ENCODE data around the gene CCDC187.

CCDC187 gene

DNA sequence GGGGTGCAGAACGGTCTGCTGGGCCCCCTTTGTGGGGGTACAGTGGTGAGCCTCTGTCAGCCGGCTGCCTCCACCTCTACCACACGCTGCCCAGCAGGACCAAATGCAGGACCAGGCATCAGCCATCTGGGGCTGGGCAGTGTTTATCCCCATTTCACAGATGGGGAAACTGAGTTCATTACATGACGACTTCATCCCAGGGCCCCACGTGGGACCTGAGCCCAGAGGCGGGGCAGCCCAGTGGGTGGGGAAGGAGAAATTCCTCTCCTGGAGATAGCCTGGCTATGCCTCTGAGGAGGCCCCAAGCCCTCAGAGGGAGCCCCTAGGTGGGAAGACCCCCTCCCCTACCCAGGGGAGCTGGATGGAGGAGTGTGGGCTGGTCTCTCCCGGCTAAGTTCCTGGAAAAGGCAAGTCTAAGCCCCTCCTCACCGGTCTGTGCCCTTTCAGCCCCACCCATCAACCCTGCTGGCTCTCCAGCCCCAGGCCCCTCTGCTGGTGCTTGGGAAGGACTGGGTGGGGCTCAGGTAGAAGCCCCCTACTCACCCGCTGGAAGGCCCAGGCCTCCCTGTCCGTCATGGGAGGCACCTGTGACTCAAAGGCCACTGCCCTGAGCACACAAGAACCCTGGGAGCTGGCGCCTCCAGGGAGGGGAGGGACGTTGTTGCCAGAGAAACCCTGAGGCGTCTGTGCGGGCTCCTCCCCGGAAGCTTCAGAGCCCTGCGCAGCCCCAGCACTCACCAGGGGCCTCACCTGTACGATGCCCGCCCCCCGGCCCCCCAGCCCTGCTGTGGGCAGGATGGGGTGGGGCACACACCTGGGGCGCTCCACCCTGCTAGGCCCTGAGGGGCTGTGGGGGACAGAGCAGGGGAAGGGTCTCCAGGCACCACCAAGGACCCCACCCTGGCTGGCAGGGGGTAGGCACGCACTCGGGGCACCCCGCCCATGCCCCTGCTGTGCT, 7.4 kb upstream of the CCDC187 start:
- DNase-seq = no peak

DNA sequence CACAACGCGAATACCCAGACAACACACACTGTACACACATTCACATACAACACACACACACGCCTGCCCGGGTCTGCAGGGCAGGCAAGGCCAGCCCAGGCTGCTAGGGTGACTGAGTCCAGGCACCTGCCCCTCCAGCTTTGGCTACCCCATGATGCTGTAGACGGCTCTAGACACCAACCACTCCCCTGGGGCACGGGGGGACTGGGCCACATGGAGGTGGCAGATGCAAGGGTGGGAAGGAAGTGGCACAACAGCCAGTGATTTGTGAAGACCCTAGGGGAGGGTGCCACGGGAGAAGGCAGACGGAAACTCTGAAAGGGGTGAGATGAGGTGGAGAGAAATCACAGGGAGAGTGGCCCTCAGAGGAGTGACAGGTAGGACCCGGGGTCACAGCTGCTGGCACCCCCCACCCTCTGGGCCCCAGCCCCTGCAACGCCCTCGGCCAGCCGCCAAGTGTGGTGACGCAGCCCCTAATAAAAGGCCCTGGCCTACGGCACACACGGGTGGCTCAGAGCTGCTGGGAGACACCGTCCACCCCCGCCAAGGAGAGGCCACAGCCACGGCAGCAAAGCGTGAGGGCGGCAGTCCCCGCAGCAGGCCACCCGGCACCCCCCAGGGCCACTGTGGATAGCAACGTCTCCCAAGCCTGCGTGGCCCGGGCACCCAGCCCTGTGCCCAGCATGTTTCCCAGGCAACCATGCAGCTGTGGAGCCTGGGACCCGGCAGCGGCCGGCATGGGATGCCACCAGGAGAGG, 6.6 kb upstream of the CCDC187 start:
- no peak for DNase-seq

GRCh38 chr9:136309806-136310220, 5.9 kb upstream of the CCDC187 start:
- DNase-seq = no peak

DNA sequence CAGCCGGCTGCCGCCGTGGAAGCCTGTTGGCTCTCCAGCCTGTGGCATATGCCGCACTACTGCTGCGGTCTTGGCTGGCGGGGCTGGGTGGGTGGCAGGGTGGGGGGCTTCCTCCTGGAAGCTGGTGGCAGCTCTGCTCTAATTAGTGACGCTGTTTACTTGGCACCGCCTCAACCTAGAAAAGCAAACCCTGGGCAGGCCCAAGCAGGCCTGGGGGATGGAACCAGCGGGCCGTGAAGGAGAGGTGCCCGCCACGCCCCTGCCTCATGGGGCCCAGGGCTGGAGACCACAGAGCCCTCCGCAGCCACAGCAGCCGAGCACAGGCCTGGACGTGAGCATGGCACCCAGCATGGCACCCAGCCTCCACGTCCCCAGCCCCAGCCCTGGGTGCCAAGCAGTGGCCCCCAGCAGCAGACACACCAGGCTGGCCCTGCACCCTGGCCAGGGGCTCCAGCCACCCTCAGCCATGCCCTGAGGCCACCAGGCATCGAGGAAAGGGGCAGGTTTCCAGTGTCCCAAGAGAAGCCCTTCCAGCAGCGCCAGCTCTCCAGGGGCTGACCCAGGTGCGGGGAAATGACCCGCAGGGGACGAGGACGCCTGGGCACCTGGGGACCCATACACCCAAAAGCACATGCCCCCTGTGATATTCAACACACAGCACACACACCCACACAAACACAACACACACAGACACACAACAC, 5.4 kb upstream of the CCDC187 start:
- no peak for DNase-seq

DNA sequence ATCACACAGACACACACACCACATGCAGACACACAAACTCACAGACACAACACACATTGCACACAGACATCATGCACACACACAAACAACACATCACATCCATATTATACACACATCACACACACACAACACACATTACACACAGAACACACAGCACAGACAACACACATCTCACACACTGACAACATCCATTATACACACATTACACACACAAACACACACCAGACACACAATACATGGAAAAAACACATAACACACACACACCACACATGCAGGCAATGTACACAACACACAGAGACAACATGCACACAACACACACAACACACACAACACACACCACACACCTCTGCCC, 4.8 kb upstream of the CCDC187 start:
- DNase-seq = no peak

GRCh38 chr9:136308006-136308701, 4.3 kb upstream of the CCDC187 start:
- no peak for DNase-seq

GRCh38 chr9:136307215-136307750, 3.4 kb upstream of the CCDC187 start:
- DNase-seq = no peak

GRCh38 chr9:136306211-136307208, 2.6 kb upstream of the CCDC187 start:
- no peak for DNase-seq

GRCh38 chr9:136305804-136306203, 1.9 kb upstream of the CCDC187 start:
- DNase-seq = no peak

DNA sequence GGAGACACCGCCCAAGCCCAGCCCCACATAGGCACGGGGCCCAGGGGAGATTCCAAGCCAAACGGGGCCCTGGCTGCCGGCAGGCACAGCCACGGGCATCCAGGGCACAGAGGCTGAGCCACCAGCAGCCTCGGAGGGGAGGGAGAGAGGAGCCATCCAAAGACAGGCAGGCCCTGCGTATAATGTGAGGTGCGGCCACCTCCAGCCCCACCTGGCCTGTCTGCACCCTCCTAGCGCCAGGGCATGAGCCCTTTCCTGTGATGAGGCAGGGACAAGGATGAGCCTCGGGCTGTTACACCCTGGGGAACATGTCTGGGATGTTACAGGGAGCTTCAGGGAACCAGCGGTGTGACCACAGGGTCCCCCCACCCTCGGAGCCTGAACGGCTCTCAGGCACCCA, 1.1 kb upstream of the CCDC187 start:
- DNase-seq = no peak

DNA sequence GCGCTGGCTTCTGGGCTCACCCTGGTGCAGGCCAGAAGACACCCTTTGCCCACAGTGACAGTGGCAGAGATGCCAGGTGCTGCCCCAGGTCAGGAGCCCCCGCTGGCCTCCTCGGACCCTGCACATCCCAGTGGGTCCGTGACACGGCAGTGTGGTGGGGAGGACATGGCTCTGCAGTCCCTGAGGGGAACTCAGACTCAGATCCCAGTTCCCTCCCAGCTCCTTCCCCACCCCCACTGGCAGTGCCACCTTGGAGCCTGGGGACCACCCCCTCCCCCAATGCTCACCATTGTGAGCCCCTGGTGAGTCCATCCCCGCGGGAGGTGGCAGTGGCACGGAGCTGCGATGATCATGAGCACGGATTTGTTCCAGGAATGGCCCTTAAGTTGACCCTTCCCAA, 562 bp upstream of the CCDC187 start:
- no peak for DNase-seq

GRCh38 chr9:136303066-136303824, 649 bp downstream of the CCDC187 start:
- DNase-seq = no peak

DNA sequence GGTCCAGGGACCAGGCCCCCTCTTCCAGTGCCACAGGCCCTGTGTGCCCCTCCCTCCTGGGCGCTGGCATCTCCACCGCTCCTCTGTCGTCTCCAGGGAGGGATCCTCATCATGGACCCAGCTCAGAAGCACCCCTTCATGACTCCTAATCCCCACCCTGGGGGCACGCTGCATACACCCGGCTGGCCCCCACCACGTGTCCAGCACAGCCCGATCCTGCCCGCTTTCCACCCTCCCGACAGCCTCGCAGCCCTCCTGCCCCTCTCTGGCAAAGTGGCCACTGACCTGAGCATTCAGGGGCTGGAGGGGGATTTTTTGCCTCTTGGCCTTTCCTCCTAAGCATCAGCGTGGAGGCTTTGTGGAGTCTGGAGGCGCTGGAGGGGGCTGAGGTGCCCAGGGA, 1.4 kb downstream of the CCDC187 start:
- no peak for DNase-seq

DNA sequence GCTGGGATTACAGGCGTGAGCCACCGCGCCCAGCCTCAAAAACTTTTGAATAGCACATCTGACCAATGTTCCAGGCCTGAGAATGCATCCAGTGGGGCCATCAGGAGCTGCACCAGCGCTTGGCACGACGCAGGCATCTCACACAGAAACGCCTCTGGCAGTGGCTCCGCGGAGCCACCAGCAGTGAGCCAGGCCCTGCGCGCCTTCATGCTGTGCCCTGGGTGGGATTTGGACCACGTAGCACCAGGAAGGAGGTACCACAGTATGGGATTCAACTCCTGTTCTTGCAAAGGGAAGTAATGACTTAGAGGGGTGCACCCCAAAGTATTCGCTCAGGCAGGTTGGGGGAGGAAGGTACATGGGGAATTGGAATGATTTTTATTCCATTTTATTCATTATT, 3.0 kb downstream of the CCDC187 start:
- DNase-seq = no peak

DNA sequence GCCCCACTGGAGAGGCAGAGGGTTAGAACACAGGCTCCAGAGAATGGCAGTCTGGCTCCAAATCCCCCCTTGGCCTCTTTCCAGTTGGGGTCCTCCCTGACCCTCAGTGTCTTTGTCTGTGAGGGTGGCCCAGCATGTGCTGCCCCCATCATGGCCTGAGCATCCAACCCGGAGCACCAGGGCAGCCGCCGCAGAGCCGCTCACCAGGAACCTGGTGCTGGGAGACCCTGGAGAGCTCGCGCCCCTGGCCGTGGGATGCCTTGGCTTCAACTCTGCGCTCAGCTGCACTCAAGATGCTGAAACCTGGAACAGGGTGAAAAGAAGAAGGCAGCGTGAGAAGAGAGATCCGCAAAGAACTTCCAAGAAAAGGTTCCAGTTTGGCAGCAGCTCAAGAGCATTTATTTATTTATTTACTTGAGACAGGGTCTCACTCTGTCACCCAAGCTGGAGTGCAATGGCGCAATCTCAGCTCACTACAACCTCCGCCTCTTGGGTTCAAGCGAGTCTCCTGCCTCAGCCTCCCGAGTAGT, 3.8 kb downstream of the CCDC187 start:
- DNase-seq = no peak

GRCh38 chr9:136299541-136299940, 4.4 kb downstream of the CCDC187 start:
- no peak for DNase-seq

DNA sequence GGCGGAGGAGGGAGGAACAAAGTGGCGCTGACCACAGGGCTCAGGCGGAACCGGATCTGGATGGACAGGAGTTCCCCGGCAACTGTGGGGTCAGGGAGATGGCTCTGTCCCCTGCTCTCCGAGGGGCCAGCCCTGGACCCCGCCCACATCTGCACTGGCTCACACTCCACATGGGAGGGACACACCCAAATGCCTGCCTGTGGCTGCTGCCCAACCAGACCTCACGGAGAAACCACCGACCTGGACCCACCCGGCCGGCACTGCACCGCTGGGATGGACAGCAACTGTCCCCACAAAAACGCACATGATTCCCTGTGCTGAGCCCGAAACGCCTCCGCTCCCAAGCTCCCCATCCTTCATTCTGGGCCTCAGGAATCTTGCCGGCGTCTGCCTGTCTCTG, 4.8 kb downstream of the CCDC187 start:
- no peak for DNase-seq

DNA sequence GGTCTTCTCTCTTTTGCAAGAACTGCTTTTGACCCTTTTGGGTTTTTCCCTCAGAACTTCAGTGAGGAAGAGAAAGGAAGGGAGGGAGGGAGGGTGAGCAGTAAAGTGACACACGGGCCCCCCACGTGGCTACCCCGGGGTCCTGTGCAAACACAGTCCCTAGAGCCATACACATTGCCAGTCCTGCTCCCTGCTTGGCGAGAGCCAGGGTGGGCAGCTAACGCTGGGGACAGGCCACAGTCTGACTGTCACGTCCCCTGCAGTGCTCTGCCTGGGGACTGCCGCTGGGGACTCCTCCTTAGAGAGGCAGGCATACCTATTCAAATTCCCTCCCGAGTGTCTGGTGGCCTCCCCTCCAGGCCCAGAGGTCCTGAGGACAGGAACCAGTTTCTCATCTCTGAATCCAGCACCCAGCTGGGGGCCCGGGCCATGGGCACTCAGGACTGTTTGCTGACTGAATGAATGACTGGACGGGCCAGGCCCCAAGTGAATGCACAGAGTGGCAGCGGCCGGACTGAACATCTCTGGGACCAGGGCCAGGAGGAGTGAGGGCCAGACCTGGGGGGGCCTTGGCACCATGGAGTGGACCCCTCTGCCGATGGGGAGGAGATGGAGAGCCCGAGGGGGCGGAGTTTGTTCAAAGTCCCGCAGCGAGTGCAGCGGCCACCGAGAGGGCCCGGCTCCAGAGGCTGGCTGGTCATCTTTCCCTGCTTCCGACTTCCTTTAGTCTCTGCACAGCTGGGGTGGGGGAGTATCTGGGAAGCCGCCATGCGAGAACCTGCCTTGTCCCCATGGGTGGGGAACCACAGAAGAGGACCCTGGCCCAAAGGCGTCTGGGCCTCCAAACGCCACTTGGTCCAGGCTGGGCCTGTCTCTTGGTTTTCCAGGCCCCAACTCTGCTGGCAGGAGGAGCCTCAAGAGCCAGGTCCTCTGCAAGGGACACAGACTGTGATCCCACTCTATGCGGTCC, 5.8 kb downstream of the CCDC187 start:
- DNase-seq = no peak

Data from NCI-H2227 treated with DMSO at 0.1 percent for 48 hours (cell line).